SK-N-SH treated with all-trans-retinoic acid at 6 μM for 48 hours (cell line): Measurements from ENCODE around the gene NADSYN1.
"Not testable (repeated sequence)": the region's sequence is repeated elsewhere in the genome, so short reads cannot be mapped to it uniquely, and the experiment has no call there.

Experiments
- ATAC-seq: fragments of 200-7000 bp; cut with Tn5 transposase; 3 replicates; pipeline ENCODE4 v1.9.1; 2020; ENCODE audit warnings: mild to moderate bottlenecking, moderate library complexity
- ARNTL ChIP-seq: fragments of 450-650 bp; formaldehyde crosslinking; IDR thresholded peaks from 2 replicates; pipeline ENCODE4 v1.5.0; 2020; ENCODE audit warnings: low read depth, mild to moderate bottlenecking, moderate library complexity, borderline replicate concordance
- BACH2 ChIP-seq: fragments of 250-450 bp; sonication (Bioruptor Pico); IDR thresholded peaks from 2 replicates; pipeline ENCODE4 v1.9.0; 2021; ENCODE audit warnings: mild to moderate bottlenecking, borderline replicate concordance
- CREB5 ChIP-seq: fragments of 250-450 bp; sonication (Bioruptor Pico); IDR thresholded peaks from 2 replicates; pipeline ENCODE4 v1.5.1; 2020; ENCODE audit warnings: low read depth, mild to moderate bottlenecking, moderate library complexity
- CSDC2 ChIP-seq: fragments of 250-450 bp; sonication (Bioruptor Pico); IDR thresholded peaks from 2 replicates; pipeline ENCODE4 v1.5.0; 2020; ENCODE audit warnings: mild to moderate bottlenecking, moderate library complexity
- CSRNP3 ChIP-seq: fragments of 250-450 bp; sonication (Bioruptor Pico); IDR thresholded peaks from 2 replicates; pipeline ENCODE4 v1.5.1; 2021; ENCODE audit warnings: mild to moderate bottlenecking, moderate library complexity
- GLIS3 ChIP-seq: fragments of 250-450 bp; sonication (Bioruptor Pico); IDR thresholded peaks from 2 replicates; pipeline ENCODE4 v1.5.0; 2020; ENCODE audit warnings: mild to moderate bottlenecking, moderate library complexity
- ISL1 ChIP-seq: fragments of 250-450 bp; sonication (Bioruptor Pico); IDR thresholded peaks from 2 replicates; pipeline ENCODE4 v2.1.2; 2022; ENCODE audit warnings: mild to moderate bottlenecking, moderate library complexity
- OSR1 ChIP-seq: fragments of 250-450 bp; sonication (Bioruptor Pico); IDR thresholded peaks from 2 replicates; pipeline ENCODE4 v1.8.0; 2022; ENCODE audit warnings: moderate library complexity, mild to moderate bottlenecking, inconsistent platforms
- PATZ1 ChIP-seq: fragments of 250-450 bp; sonication (Bioruptor Pico); IDR thresholded peaks from 2 replicates; pipeline ENCODE4 v1.8.0; 2020; ENCODE audit warnings: mild to moderate bottlenecking, moderate library complexity, borderline replicate concordance
- POU6F1 ChIP-seq: fragments of 250-450 bp; sonication (Bioruptor Pico); IDR thresholded peaks from 2 replicates; pipeline ENCODE4 v1.8.0; 2021; ENCODE audit warnings: low read depth, mild to moderate bottlenecking, moderate library complexity, borderline replicate concordance
- SNAI2 ChIP-seq: fragments of 250-450 bp; sonication (Bioruptor Pico); IDR thresholded peaks from 2 replicates; pipeline ENCODE4 v1.5.0; 2020; ENCODE audit warnings: mild to moderate bottlenecking, moderate library complexity
- TSHZ2 ChIP-seq: fragments of 250-450 bp; sonication (Bioruptor Pico); IDR thresholded peaks from 2 replicates; pipeline ENCODE4 v1.5.0; 2020; ENCODE audit warnings: mild to moderate bottlenecking, moderate library complexity
- ZC3H10 ChIP-seq: fragments of 250-450 bp; sonication (Bioruptor Pico); IDR thresholded peaks from 2 replicates; pipeline ENCODE4 v1.5.1; 2021; ENCODE audit warnings: mild to moderate bottlenecking, moderate library complexity
- ZFP3 ChIP-seq: fragments of 250-450 bp; sonication (Bioruptor Pico); IDR thresholded peaks from 2 replicates; pipeline ENCODE4 v1.5.0; 2020; ENCODE audit warnings: mild to moderate bottlenecking, moderate library complexity
- ZFP30 ChIP-seq: fragments of 450-650 bp; formaldehyde crosslinking; IDR thresholded peaks from 2 replicates; pipeline ENCODE4 v1.5.0; 2022; ENCODE audit warnings: mild to moderate bottlenecking, moderate library complexity
- ZNF565 ChIP-seq: fragments of 450-650 bp; formaldehyde crosslinking; conservative IDR thresholded peaks from 2 replicates; pipeline ENCODE4 v1.5.0; 2020; ENCODE audit warnings: low read depth, mild to moderate bottlenecking, moderate library complexity
- ZNF70 ChIP-seq: fragments of 450-650 bp; formaldehyde crosslinking; IDR thresholded peaks from 2 replicates; pipeline ENCODE4 v1.5.0; 2020; ENCODE audit warnings: mild to moderate bottlenecking, moderate library complexity
- ZNF8 ChIP-seq: fragments of 450-650 bp; formaldehyde crosslinking; IDR thresholded peaks from 2 replicates; pipeline ENCODE4 v1.5.0; 2020; ENCODE audit warnings: mild to moderate bottlenecking, moderate library complexity

The NADSYN1 gene

GRCh38 chr11:71525188-71525937 is 72.4 kb downstream of the NADSYN1 start:
- TF ChIP-seq CREB5 (CRISPR knock-in tag) (no peak), CSDC2 (CRISPR knock-in tag) (no peak), ZNF565 (CRISPR knock-in tag) (no peak), ZNF70 (CRISPR knock-in tag) (no peak), CSRNP3 (CRISPR knock-in tag) (no peak), ISL1 (CRISPR knock-in tag) (no peak), BACH2 (CRISPR knock-in tag) (no peak), OSR1 (no peak)

GRCh38 chr11:71525938-71526495 is 73.0 kb downstream of the NADSYN1 start:
- TF ChIP-seq GLIS3 (CRISPR knock-in tag) (no peak), PATZ1 (no peak), ZC3H10 (CRISPR knock-in tag) (no peak)
- ATAC-seq = no peak

More at GRCh38 chr11:71525188-71525937, 72.4 kb downstream of the NADSYN1 start:
- no peak for ATAC-seq

GRCh38 chr11:71526796-71527575 is 74.0 kb downstream of the NADSYN1 start, which contains the start of gene KRTAP5-7:
Gene KRTAP5-7 (plus strand): TSS chr11:71527267. CDS start chr11:71527301, 34 bp downstream.
- ATAC-seq = not testable (repeated sequence)

GRCh38 chr11:71527576-71528210 is 74.7 kb downstream of the NADSYN1 start:
- ATAC-seq = no peak
- TF ChIP-seq PATZ1 (no peak), CSRNP3 (CRISPR knock-in tag) (no peak), ZFP30 (no peak), CREB5 (CRISPR knock-in tag) (no peak), GLIS3 (CRISPR knock-in tag) (no peak), BACH2 (CRISPR knock-in tag) (no peak), TSHZ2 (CRISPR knock-in tag) (no peak), ZNF565 (CRISPR knock-in tag) (no peak), ARNTL (CRISPR knock-in tag) (no peak), POU6F1 (CRISPR knock-in tag) (no peak), ZNF8 (no peak), ZFP3 (CRISPR knock-in tag) (no peak), SNAI2 (CRISPR knock-in tag) (no peak)
